HEK293 (cell line): Measurements from ENCODE around the gene MYL9.

Source experiments
- CTCF ChIA-PET: fragments of 350-600 bp; formaldehyde crosslinking; extraction: SDS; loops from one replicate; lab custom pipeline; 2021; ENCODE audit warnings: antibody characterized with exemption; lab: Yijun Ruan, JAX
- POLR2A ChIA-PET: fragments of 300-600 bp; formaldehyde crosslinking; extraction: SDS; loops from one replicate; lab custom pipeline; 2020; ENCODE audit warnings: antibody characterized with exemption, inconsistent platforms; lab: Yijun Ruan, JAX
- H3K27ac ChIP-seq: fragments of 200-500 bp; sonication (Bioruptor generic); 2 replicates; pipeline ENCODE4 v1.5.1; 2014; ENCODE audit warnings: low read depth, low read length, control low read depth, inconsistent platforms; ENCODE audit errors: extremely low read depth
- H3K36me3 ChIP-seq, 2 experiments: fragments of 200-500 bp in 1 of 2; sonication (Bioruptor generic) in 1 of 2; 1 replicate in 1 of 2; 2 replicates in 1 of 2; pipeline ENCODE4 v1.5.1; 2014 to 2017; ENCODE audit warnings: inconsistent platforms in 2 of 2, low read length in 2 of 2; ENCODE audit not compliant: control insufficient read depth in 2 of 2, insufficient read depth in 1 of 2
- H3K4me1 ChIP-seq: fragments of 200-500 bp; sonication (Bioruptor generic); 2 replicates; pipeline ENCODE4 v1.5.1; 2014; ENCODE audit warnings: mild to moderate bottlenecking, low read length, inconsistent platforms; ENCODE audit not compliant: control insufficient read depth, insufficient read depth
- H3K4me3 ChIP-seq: 2 replicates; pipeline ENCODE4 v1.5.1; 2011; ENCODE audit warnings: low read depth, mild to moderate bottlenecking, control low read depth, low read length, moderate library complexity
- H3K9me3 ChIP-seq: fragments of 200-500 bp; sonication (Bioruptor generic); 2 replicates; pipeline ENCODE4 v1.5.1; 2014; ENCODE audit warnings: low read depth, low read length, inconsistent platforms; ENCODE audit not compliant: control insufficient read depth, insufficient read depth
- MZF1 ChIP-seq: fragments of 450-650 bp; formaldehyde crosslinking; IDR thresholded peaks from 2 replicates; pipeline ENCODE4 v1.5.1; 2017; ENCODE audit warnings: missing biosample characterization, missing genetic modification characterization, borderline replicate concordance
- RBAK ChIP-seq: fragments of 450-650 bp; formaldehyde crosslinking; IDR thresholded peaks from 2 replicates; pipeline ENCODE4 v1.5.1; 2016; ENCODE audit warnings: missing biosample characterization, missing genetic modification characterization
- REPIN1 ChIP-seq: fragments of 450-650 bp; formaldehyde crosslinking; IDR thresholded peaks from 2 replicates; pipeline ENCODE4 v1.5.1; 2017; ENCODE audit warnings: missing biosample characterization, missing genetic modification characterization, low read depth
- WT1 ChIP-seq: fragments of 450-650 bp; formaldehyde crosslinking; IDR thresholded peaks from 2 replicates; pipeline ENCODE4 v1.5.1; 2016; ENCODE audit warnings: missing biosample characterization, missing genetic modification characterization
- ZBTB1 ChIP-seq: fragments of 450-650 bp; formaldehyde crosslinking; IDR thresholded peaks from 2 replicates; pipeline ENCODE4 v1.5.1; 2016; ENCODE audit warnings: missing biosample characterization, missing genetic modification characterization
- ZBTB49 ChIP-seq: fragments of 450-650 bp; formaldehyde crosslinking; IDR thresholded peaks from 2 replicates; pipeline ENCODE4 v1.5.1; 2016; ENCODE audit warnings: missing biosample characterization, missing genetic modification characterization, low read depth
- ZNF140 ChIP-seq: fragments of 450-650 bp; formaldehyde crosslinking; IDR thresholded peaks from 2 replicates; pipeline ENCODE4 v1.5.1; 2016; ENCODE audit warnings: missing biosample characterization, missing genetic modification characterization
- ZNF16 ChIP-seq: fragments of 450-650 bp; formaldehyde crosslinking; IDR thresholded peaks from 2 replicates; pipeline ENCODE4 v1.5.1; 2016; ENCODE audit warnings: low read depth, missing biosample characterization, missing genetic modification characterization
- ZNF292 ChIP-seq: fragments of 450-650 bp; formaldehyde crosslinking; IDR thresholded peaks from 2 replicates; pipeline ENCODE4 v1.5.1; 2016; ENCODE audit warnings: low read depth, missing biosample characterization, missing genetic modification characterization, borderline replicate concordance
- ZNF394 ChIP-seq: fragments of 450-650 bp; formaldehyde crosslinking; IDR thresholded peaks from 2 replicates; pipeline ENCODE4 v1.5.1; 2016; ENCODE audit warnings: missing biosample characterization, missing genetic modification characterization, mild to moderate bottlenecking, moderate library complexity, borderline replicate concordance
- ZNF549 ChIP-seq: fragments of 450-650 bp; IDR thresholded peaks from 2 replicates; pipeline ENCODE4 v1.5.1; 2018; ENCODE audit warnings: missing biosample characterization, missing genetic modification characterization, mild to moderate bottlenecking, inconsistent platforms, moderate library complexity
- ZNF621 ChIP-seq: fragments of 450-650 bp; formaldehyde crosslinking; IDR thresholded peaks from 2 replicates; pipeline ENCODE4 v1.5.1; 2017; ENCODE audit warnings: missing biosample characterization, missing genetic modification characterization
- ZNF629 ChIP-seq: fragments of 450-650 bp; formaldehyde crosslinking; IDR thresholded peaks from 2 replicates; pipeline ENCODE4 v1.5.1; 2017; ENCODE audit warnings: missing biosample characterization, missing genetic modification characterization
- ZNF830 ChIP-seq: fragments of 450-650 bp; IDR thresholded peaks from 2 replicates; pipeline ENCODE4 v1.5.0; 2018; ENCODE audit warnings: missing biosample characterization, missing genetic modification characterization, low read depth, mild to moderate bottlenecking, moderate library complexity
- ZNF843 ChIP-seq: fragments of 450-650 bp; formaldehyde crosslinking; IDR thresholded peaks from 2 replicates; pipeline ENCODE4 v1.5.1; 2016; ENCODE audit warnings: missing biosample characterization, missing genetic modification characterization
- ZSCAN16 ChIP-seq: fragments of 450-650 bp; formaldehyde crosslinking; IDR thresholded peaks from 2 replicates; pipeline ENCODE4 v1.5.1; 2016; ENCODE audit warnings: missing biosample characterization, missing genetic modification characterization
- ZXDB ChIP-seq: fragments of 450-650 bp; formaldehyde crosslinking; IDR thresholded peaks from 2 replicates; pipeline ENCODE4 v1.5.1; 2016; ENCODE audit warnings: missing biosample characterization, missing genetic modification characterization
- TF ChIP-seq, protein P1 (sequence below): fragments of 450-650 bp; formaldehyde crosslinking; conservative IDR thresholded peaks from 2 replicates; pipeline ENCODE4 v1.5.1; 2016; ENCODE audit warnings: low read depth, missing biosample characterization, missing genetic modification characterization
- TF ChIP-seq, protein P2 (sequence below): fragments of 450-650 bp; formaldehyde crosslinking; IDR thresholded peaks from 2 replicates; pipeline ENCODE4 v1.5.1; 2016; ENCODE audit warnings: missing biosample characterization, missing genetic modification characterization

MYL9 gene

GRCh38 chr20:36499211-36499610 is 42.1 kb upstream of the MYL9 start:
- peaks cover 0 to 45% of the 10 kb centered on the region in 2 experiments; a peak in 1 of 3 replicates for H3K36me3 ChIP-seq
- ChIA-PET POLR2A (no interaction called here), CTCF (no interaction called here)
- H3K27ac ChIP-seq = no peak overlapping the region
- no peak overlapping the region for H3K4me3 ChIP-seq
- TF ChIP-seq ZNF140 (tag by site-specific recombination) (no peak), ZNF843 (tag by site-specific recombination) (no peak), REPIN1 (tag by site-specific recombination) (no peak), RBAK (tag by site-specific recombination) (no peak), ZBTB1 (no peak), ZNF292 (no peak), WT1 (tag by site-specific recombination) (no peak), ZNF549 (no peak), MZF1 (tag by site-specific recombination) (no peak), ZNF621 (tag by site-specific recombination) (no peak), ZNF394 (no peak), ZNF830 (tag by site-specific recombination) (no peak), ZSCAN16 (tag by site-specific recombination) (no peak), ZBTB49 (tag by site-specific recombination) (no peak), ZNF16 (tag by site-specific recombination) (no peak), ZNF629 (no peak)
- TF ChIP-seq, protein P1, sequence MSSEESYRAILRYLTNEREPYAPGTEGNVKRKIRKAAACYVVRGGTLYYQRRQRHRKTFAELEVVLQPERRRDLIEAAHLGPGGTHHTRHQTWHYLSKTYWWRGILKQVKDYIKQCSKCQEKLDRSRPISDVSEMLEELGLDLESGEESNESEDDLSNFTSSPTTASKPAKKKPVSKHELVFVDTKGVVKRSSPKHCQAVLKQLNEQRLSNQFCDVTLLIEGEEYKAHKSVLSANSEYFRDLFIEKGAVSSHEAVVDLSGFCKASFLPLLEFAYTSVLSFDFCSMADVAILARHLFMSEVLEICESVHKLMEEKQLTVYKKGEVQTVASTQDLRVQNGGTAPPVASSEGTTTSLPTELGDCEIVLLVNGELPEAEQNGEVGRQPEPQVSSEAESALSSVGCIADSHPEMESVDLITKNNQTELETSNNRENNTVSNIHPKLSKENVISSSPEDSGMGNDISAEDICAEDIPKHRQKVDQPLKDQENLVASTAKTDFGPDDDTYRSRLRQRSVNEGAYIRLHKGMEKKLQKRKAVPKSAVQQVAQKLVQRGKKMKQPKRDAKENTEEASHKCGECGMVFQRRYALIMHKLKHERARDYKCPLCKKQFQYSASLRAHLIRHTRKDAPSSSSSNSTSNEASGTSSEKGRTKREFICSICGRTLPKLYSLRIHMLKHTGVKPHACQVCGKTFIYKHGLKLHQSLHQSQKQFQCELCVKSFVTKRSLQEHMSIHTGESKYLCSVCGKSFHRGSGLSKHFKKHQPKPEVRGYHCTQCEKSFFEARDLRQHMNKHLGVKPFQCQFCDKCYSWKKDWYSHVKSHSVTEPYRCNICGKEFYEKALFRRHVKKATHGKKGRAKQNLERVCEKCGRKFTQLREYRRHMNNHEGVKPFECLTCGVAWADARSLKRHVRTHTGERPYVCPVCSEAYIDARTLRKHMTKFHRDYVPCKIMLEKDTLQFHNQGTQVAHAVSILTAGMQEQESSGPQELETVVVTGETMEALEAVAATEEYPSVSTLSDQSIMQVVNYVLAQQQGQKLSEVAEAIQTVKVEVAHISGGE (tag by site-specific recombination) = no peak
- TF ChIP-seq, protein P2, sequence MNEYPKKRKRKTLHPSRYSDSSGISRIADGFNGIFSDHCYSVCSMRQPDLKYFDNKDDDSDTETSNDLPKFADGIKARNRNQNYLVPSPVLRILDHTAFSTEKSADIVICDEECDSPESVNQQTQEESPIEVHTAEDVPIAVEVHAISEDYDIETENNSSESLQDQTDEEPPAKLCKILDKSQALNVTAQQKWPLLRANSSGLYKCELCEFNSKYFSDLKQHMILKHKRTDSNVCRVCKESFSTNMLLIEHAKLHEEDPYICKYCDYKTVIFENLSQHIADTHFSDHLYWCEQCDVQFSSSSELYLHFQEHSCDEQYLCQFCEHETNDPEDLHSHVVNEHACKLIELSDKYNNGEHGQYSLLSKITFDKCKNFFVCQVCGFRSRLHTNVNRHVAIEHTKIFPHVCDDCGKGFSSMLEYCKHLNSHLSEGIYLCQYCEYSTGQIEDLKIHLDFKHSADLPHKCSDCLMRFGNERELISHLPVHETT (tag by site-specific recombination) = no peak
- no peaks in the 10 kb centered on the region for H3K4me1 ChIP-seq
- no peaks in the 10 kb centered on the region for H3K9me3 ChIP-seq

GRCh38 chr20:36499723-36500501 is 41.4 kb upstream of the MYL9 start:
- no peak for TF ChIP-seq ZXDB
- TF ChIP-seq, all 188 proteins: peak for 0
- Histone ChIP-seq H3K36me3 (peaks cover 0 to 49% of the 10 kb centered on the region in 2 experiments; a peak in 1 of 3 replicates), H3K27ac (no peak overlapping the region), H3K9me3 (no peaks in the 10 kb centered on the region), H3K4me1 (no peaks in the 10 kb centered on the region), H3K4me3 (no peak overlapping the region)
- ChIA-PET POLR2A (no interaction called here), CTCF (interaction anchor here (0.6 kb wide), 3 partner anchors 23 to 401 kb away, joined by 3 to 6 read pairs (median 3); no protein-coding TSS in a partner anchor)
